Fibroblast of lung (primary cell): ENCODE results near the gene APOB.

Experiments
- CTCF ChIP-seq, 2 donors: IDR thresholded peaks in 1 of 2; conservative IDR thresholded peaks in 1 of 2; 1 replicate in 1 of 2; 2 replicates in 1 of 2; pipeline ENCODE4 v1.5.1; 2011 to 2012; ENCODE audit warnings: low read length in 2 of 2, control low read depth in 1 of 2, inconsistent platforms in 1 of 2, low read depth in 1 of 2, mild to moderate bottlenecking in 1 of 2
- EZH2 ChIP-seq: IDR thresholded peaks from 2 replicates; pipeline ENCODE4 v1.5.1; 2012; ENCODE audit warnings: low read length, control low read depth, mild to moderate bottlenecking; ENCODE audit errors: missing control alignments

GRCh38 chr2:21020031-21020667 lies 23.7 kb downstream of the APOB start:
- TF ChIP-seq CTCF (conservative IDR thresholded peaks at IDR 0.05 in 1 of 2, IDR thresholded peaks at IDR 0.05 in 1 of 2; ENCODE audit: low read depth in 1 of 2, low read length in 2 of 2): no peak
- no peak for TF ChIP-seq EZH2
